ENCODE measurements around the gene FOXN1.

Gene FOXN1

DNA sequence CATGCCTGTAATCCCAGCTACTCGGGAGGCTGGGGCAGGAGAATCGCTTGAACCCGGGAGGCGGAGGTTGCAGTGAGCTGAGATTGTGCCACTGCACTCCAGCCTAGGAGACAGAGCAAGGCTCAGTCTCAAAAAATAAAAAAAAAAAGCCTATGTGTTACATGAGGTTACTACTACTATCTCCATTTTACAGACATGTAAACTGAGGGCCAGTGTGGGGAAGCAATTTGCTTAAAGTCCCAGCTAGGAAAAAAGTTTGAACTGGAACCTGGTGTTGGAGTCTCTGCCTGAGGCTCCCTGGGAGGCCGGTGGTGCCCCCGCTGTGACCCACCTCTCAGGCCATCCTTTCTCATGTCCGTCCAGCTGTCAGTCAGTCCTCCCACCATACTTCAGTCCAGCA is 28.2 kb upstream of the FOXN1 start:
- no peak for DNase-seq (ENCODE audit: low spot score)

- DNase-seq (ENCODE audit: low spot score), result no peak
Measured at GRCh38 chr17:28478712-28479615, 27.2 kb upstream of the FOXN1 start.

DNA sequence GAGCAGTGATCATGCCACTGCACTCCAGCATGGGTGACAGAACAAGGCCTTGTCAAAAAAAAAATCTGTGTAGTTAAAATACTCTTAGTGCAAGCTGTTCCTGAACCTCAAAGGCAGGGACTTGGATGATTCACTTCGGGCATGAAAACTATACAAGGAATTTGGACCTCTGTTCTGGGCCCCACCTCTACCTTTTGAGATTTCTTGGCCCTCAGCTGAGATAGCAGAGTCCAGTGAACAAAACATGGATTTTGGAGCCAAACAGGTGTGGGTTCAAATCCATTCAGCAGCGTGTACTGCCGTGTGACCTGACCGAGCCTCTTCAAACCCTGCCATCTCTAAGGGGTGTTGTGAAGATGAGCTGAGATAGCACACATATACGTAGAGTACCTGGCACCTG is 25.9 kb upstream of the FOXN1 start:
- no peak for DNase-seq (ENCODE audit: low spot score)

DNA sequence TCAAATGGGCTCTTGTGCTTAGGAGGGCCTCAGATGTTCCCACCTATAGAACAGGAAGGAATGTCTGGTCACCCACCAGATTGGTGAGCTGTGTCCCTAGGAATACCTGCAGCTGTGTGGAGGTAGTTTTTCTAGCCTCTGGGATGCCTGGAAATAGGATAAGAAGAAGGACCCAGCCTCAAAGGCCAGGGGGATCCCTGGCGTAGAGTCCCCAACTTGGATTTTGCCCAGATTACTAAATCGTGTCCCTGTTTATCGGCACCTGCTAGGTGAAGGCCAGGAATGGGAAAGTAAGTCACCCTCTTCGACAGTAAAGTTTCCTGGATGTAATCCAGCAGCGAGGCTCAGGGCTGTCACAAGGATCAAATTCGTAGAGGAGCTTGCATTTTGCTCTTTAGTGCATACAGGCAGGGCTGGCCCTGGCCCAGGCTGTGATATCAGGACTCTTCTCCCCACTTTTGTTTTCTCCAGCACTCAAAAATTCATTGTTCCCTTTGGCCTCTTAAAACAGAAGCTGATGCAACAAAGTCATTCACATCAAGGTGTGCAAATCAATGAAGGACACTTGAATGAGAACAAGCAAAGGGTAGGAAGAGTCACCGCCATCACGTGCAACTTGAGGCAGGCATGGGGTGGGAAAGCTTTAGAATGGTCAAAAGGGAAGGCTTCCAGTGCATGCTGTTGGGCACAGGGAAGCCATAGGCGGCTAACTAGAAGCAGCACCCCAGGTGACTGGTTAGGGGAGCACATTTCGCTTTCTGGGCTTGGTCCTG is 25.2 kb upstream of the FOXN1 start:
- no peak for DNase-seq (ENCODE audit: low spot score)

DNA sequence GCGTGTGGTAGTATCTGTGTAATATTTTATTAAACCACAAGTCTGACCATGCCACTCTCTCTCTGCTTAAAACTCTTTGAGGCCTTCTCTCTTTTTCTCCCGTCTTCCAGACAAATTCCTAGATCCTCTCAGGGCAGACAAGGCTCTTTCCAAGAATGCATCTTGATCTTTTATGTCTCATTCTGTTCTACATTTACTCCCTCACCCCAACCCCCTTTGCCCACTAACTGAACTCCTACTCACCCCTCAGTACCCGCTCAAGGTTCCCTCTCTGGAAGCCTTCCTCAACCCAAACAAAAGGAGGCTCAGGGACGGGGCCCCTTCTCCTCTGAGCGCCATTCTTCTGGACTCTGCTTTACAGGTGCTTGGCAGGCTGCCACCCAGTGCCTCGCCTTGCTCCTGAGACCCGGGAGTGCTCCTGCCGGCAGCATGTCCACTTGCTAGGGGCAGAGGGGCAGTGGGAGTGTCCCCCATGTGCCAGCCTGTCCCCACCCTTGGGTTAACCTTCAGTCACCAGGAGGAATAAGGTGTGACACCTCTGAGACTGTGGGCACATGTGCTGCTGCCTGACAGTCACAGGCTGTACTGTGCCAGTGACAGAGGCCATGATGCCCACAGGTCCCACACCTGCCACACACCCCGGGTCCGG is 23.5 kb upstream of the FOXN1 start:
- no peak for DNase-seq (ENCODE audit: low spot score)

DNA sequence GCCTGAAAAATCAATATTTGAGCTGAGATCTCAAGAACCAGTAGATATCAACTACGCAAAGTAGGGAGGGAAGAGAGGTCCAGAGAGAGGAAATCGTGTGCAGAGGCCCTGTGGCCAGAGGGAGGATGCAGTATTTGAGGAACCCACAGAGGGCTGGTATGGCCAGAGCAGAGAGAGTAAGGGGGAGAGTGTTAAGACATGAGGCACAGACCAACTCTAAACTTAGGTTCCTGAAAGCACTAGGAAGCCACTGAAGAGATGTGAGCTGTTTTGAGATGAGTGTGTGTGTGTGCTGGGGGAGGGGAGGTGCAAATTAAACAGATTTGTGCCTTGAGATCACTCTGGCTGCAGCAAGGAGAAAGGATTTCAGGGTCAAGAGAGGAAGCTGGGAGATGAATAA is 21.9 kb upstream of the FOXN1 start:
- no peak for DNase-seq (ENCODE audit: low spot score)

- DNase-seq (ENCODE audit: low spot score), result no peak
Measured at GRCh38 chr17:28485049-28485448, 21.1 kb upstream of the FOXN1 start.

DNA sequence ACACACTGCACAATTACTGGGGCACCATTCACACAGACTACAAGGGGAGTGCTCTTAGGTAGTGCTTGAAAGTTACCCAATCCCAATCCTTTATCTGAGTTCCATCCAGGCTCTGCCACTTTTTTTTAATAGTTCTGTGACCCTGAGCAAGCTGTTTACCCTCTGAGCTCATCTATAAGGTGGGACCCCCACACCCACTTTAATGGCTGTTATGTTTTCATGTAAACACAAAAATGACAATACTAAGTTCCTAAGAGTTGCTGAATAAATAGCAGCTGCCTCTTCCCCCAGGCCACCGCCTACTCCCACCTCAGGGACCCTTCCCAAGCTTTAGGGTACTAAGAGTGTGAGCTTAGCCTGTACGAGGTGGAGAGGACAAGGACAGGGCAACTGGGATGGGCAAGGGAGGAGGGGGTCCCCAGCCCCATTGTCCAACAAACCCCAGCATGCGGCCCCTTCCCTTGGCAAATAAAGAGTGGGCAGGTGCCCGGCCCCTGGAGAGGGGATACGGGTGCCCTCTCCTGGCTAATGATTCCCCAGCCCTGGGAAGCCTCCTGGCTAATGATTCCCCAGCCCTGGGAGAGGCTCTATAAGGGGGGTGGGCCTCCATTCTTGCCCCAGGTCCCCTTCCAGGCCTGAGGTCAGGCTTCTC is 18.1 kb upstream of the FOXN1 start:
- DNase-seq (ENCODE audit: low spot score), result peak; percentile 79

DNA sequence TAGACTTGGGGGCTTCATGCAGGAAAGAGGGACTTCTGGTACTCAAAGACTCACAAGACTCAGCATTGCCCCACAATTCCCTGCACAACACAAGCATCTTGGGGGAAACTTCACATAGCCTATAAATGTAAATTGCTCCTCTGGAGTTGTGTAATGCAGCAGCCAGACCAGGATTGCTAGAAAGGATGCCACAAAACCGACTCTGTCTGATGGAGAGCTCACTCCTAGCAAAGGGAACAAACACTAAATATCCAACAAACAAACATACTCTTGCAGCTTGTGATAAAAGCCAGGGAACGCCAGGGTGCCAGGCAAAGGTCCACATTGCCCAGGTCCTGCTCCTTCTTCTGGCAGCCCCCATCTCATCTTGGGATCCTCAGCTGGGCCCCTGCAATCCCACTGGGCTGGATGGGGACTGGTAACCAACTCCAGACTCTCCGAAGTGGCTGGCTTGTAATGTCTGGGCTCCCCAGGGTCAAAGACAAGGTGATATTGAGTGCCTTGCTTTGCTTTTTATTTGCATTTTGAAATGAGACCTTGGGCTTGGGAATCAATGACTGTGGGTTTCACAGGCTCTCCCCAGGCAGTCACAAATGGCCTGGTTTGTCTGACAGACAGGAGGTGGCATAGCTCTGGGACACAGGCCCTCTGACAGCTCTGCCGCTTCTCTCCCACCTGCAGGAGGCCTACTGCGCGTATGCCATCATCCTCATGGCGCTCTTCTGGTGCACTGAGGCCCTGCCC is 17.4 kb upstream of the FOXN1 start:
- DNase-seq (ENCODE audit: low spot score), result peak; percentile 66

GRCh38 chr17:28491286-28491685 is 14.9 kb upstream of the FOXN1 start:
- DNase-seq (ENCODE audit: low spot score), result no peak

DNA sequence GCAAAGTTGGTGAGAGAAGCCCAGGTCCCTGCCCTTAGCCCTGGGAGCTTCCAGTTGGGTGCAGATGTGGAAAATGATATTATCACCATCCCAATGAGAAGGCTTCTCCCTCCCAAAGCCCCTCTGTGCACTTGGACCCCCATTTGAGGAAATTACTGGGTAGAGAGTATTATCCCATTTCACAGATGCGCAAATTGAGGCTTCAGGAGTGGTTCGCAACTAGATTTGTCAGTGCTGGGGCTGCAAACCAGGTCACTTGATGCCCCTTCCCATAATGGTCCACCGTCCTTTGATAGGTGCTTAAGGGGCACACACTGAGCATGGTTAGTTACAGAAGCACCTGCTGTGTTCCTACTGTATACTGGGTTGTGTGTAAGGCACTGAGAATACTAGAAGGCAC is 14.3 kb upstream of the FOXN1 start:
- DNase-seq (ENCODE audit: low spot score), result no peak

DNA sequence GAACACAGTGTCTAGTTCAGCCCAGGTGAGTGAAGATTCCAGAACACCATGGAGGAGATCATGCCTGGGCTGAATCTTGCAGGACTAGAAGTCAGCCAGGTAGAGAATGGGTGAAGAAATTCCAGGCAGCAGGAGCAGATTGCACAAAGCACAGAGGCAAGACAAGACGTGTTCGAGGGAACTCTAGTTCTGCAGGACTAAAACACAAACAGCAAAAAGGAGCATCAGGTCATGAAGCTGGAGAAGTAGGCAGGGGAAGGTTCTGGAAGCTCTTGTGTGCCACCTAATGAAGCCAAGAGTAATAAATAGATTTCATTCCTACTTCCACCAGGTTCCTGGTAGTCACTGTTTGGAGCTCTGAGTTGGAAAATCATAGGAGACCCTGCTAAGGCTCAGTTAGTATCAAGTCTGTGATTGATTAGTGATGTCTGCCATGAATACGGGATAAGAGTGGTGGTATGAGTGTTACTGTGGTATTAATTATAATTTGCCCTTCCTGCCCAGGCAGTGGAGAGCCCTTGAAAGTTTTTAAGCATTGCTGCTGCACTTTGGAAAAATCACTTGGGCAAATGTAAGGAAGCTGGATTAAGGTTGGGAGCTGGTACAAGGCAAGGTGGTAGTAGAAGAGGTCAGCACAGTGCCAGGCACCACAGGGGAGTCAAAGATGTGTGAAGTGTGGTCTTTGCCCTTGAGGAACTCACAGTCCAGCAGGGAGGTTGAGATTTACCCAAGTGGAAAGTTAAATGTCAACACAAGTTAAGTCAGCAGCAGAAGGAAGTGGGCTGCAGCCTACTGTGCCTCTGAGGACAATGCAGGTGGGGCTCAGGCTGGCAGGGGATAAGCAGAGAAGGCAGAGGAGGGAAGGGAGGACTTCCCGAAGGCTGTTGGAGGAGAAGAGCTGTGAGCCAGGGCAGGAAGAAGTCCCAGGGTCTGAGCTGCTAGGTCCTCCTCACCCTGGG is 13.5 kb upstream of the FOXN1 start:
- no peak for DNase-seq (ENCODE audit: low spot score)

DNA sequence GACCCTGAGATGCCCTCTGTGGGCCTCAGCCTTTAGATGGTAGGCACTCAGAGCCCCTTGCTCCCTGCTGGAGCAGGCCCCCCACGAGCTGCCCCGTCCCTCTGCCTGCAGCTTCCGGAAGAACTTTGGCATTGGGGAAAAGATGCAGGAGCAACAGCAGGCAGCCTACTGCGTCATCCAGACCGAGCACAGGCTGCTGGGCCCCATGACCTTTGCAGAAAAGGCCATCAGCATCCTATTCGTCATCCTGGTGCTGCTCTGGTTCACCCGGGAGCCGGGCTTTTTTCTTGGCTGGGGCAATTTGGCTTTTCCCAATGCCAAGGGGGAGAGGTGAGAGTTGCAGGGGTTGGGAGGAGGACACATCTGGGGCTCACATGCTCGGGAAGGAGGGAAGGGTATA is 12.7 kb upstream of the FOXN1 start:
- no peak for DNase-seq (ENCODE audit: low spot score)

- DNase-seq (ENCODE audit: low spot score), result peak; percentile 93
Measured at GRCh38 chr17:28494445-28495188, 11.5 kb upstream of the FOXN1 start.

GRCh38 chr17:28495635-28496034 is 10.5 kb upstream of the FOXN1 start:
- no peak for DNase-seq (ENCODE audit: low spot score)

- no peak for DNase-seq (ENCODE audit: low spot score)
Measured at GRCh38 chr17:28497931-28498330, 8.2 kb upstream of the FOXN1 start.

DNA sequence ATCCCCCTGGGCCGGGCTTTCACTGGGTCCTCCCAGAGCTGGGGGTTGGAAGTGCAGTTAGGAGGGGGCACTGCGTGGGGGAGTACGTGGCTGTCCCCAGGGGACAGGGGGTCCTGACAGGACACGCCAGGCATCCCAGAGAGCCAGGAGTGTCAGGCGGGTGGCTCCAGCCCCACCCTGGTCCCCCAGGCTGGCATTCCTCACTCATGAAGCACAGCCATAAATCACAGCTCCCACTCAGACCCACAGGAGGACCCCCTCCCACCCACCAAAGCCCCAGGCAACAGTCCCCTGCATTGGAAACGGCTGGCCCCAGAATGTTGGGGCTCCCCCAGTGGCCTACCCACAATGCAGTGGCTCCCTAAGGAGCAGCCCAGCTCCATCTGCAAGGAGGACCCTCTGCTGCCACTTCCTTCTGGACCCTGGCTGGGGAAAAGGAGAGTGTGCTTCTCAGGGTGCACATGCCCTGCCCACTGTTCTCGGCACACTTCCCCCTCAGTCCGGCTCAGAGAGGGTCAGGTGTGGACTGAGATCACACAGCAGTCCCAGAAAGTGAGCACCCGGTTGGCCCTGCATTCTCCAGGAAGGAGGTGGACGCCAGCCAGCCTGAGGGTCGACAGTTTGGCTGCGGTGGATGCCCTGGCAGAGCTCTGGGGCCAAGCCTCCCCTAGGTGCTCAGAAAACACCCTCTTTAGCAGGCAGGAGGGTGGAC is 7.3 kb upstream of the FOXN1 start:
- no peak for DNase-seq (ENCODE audit: low spot score)

DNA sequence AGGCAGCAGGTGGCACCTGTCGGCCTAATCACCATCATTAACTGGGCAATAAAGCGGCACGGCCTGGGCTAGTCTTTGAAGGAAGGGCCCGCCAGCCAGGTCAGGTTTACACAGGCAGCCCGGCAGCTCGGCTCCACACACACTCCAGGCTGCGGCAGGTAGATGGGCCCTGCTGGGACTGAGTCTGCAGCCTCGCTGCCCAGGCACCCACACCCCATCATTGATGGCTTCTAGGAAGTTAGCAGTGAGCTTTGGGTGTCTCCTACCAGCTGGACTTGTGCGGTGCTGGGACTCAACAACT is 6.8 kb upstream of the FOXN1 start:
- no peak for DNase-seq (ENCODE audit: low spot score)

DNA sequence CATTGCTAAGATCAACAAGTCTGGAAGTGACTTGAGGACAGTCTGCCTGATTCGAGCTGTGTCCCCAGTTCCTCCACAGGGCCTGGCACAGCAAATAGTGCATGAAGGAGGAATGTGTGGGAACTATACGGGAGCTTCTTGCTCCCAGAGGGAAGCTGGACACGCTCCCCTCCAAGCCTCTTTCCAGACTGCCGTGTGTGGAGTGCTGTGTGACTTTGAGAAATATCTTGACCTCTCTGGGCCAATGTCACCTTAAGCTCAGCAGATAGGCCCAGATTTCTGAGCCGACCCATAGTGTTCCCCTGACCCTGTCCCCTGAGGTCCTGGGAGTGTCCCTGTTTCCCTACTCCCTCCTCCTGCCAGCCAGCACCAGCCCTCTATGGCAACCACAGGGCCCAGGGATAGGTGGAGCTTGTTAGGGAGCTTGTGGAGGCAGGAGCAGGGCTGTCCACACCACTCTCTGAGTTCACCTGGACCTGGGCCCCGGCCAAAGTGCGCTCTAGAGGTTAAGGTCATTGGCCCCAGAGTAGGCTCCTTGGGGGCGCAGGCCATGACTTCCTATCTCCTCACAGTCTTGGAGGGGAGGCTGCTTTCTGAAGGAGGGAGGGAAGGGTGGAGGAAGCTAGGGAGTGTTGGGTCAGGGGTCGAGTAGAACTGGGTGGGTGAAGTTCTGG is 6.3 kb upstream of the FOXN1 start:
- no peak for DNase-seq (ENCODE audit: low spot score)
